ENCODE data around the gene TSPAN17. TPM values are rescaled to one million over a fixed set of nuclear protein-coding genes. Genes with fewer than 3 reads are reported as not detected.

TSPAN17 gene
- total RNA-seq, 1 donor from 2014 or later, result 16.9 TPM

DNA sequence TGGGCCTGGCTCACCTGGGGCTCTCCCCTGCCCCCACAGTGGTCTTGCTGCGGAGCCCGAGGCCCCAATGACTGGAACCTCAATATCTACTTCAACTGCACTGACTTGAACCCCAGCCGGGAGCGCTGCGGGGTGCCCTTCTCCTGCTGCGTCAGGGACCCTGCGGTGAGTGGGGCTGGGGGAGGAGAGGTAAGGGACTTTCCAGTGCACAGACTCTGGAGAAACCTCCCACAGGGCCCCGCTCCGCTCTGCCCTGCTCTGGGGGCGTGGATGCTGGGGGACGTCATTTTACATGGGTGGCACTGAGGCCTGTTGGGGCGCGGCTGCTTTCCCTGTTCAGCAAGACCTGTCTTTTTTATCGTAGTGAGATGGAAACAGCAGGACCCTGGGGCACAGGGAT lies 7.6 kb downstream of the TSPAN17 start:
- no peak for DNase-seq (ENCODE audit: extremely low spot score in 2 of 2)
- H3K4me1 ChIP-seq, result peaks cover 41% of the 10 kb centered on the region
- no peaks in the 10 kb centered on the region for H3K9me3 ChIP-seq
- H3K27ac ChIP-seq, result no peak overlapping the region
- H3K36me3 ChIP-seq, result peaks cover 0 to 23% of the 10 kb centered on the region in 2 donors
- intact Hi-C loops (cut with DNase I), result no loop called here
- TF ChIP-seq POLR2A (IDR thresholded peaks at IDR 0.05) (no peak), POLR2AphosphoS5 (IDR thresholded peaks at IDR 0.05; ENCODE audit: insufficient read depth in 1 of 2, low read depth in 1 of 2) (no peak)
- TF ChIP-seq, protein P1, sequence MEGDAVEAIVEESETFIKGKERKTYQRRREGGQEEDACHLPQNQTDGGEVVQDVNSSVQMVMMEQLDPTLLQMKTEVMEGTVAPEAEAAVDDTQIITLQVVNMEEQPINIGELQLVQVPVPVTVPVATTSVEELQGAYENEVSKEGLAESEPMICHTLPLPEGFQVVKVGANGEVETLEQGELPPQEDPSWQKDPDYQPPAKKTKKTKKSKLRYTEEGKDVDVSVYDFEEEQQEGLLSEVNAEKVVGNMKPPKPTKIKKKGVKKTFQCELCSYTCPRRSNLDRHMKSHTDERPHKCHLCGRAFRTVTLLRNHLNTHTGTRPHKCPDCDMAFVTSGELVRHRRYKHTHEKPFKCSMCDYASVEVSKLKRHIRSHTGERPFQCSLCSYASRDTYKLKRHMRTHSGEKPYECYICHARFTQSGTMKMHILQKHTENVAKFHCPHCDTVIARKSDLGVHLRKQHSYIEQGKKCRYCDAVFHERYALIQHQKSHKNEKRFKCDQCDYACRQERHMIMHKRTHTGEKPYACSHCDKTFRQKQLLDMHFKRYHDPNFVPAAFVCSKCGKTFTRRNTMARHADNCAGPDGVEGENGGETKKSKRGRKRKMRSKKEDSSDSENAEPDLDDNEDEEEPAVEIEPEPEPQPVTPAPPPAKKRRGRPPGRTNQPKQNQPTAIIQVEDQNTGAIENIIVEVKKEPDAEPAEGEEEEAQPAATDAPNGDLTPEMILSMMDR (IDR thresholded peaks at IDR 0.05), result no peak
- H3K4me3 ChIP-seq, result no peak overlapping the region
- no peaks in the 10 kb centered on the region for H3K27me3 ChIP-seq

DNA sequence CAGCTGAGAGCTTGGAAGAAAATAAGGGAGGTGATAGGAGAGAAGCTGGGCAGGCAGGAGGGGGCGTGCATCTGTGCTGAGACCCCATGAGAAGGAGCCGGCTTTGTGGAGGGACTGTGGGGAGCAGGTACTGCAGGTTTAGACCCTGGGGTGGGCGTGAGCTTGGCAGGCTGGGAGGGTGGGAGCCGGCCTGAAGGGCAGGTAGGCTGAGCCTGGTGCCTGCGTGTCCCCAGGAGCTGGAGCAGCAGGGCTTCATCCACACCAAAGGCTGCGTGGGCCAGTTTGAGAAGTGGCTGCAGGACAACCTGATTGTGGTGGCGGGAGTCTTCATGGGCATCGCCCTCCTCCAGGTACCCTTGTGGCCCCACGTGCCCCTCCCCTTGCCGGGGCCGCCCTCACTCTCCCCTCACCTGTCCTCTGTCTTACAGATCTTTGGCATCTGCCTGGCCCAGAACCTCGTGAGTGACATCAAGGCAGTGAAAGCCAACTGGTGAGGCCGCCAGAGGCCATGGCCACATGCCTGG lies 9.2 kb downstream of the TSPAN17 start:
- Histone ChIP-seq H3K36me3 (peaks cover 0 to 23% of the 10 kb centered on the region in 2 donors), H3K27ac (no peak overlapping the region), H3K4me3 (no peak overlapping the region), H3K9me3 (no peaks in the 10 kb centered on the region), H3K4me1 (peaks cover 35% of the 10 kb centered on the region), H3K27me3 (no peaks in the 10 kb centered on the region)
- TF ChIP-seq POLR2AphosphoS5 (IDR thresholded peaks at IDR 0.05; ENCODE audit: insufficient read depth in 1 of 2, low read depth in 1 of 2) (no peak), POLR2A (IDR thresholded peaks at IDR 0.05) (no peak)
- TF ChIP-seq, protein P1 (IDR thresholded peaks at IDR 0.05), result no peak
- intact Hi-C loops (cut with DNase I), result no loop called here
- DNase-seq (ENCODE audit: extremely low spot score in 2 of 2), result no peak

DNA sequence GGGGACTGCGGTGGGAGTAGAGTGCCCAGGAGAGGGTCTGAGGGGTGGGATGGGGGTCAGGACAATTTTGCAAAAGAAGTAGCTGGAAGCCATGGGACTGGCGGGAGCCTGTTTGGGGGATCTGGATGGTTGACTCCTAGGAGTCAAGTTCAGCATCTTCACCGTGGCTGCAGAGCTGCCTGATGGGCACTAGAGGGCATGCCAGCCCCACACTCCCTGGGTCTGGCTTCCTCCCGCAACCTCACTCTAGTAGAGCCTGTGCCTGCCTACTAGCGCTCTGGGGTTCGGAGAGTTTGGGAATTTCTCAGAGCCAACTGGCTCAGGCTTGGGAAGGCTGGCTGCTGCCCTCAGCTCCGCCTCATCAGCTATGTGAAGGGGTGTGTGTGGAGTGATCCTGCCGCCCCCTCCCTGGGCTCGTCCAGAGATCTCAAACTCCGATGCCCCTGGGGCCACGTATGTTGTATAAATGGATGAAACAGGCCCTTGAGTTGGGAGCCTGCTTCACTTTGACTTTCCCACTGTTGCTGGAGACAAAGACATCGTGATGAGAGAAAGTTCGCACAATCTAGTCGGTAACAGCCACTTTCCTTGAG lies 10.8 kb downstream of the TSPAN17 start:
- no peak for DNase-seq (ENCODE audit: extremely low spot score in 2 of 2)
- intact Hi-C loops (cut with DNase I), result no loop called here
- Histone ChIP-seq H3K4me3 (no peak overlapping the region), H3K27me3 (no peaks in the 10 kb centered on the region), H3K36me3 (peaks cover 0 to 19% of the 10 kb centered on the region in 2 donors), H3K9me3 (no peaks in the 10 kb centered on the region), H3K4me1 (peaks cover 35% of the 10 kb centered on the region), H3K27ac (no peak overlapping the region)
- no peak for TF ChIP-seq POLR2A (IDR thresholded peaks at IDR 0.05)
- TF ChIP-seq, protein P1 (IDR thresholded peaks at IDR 0.05), result peak; percentile 31 to 55 (median 54)

DNA sequence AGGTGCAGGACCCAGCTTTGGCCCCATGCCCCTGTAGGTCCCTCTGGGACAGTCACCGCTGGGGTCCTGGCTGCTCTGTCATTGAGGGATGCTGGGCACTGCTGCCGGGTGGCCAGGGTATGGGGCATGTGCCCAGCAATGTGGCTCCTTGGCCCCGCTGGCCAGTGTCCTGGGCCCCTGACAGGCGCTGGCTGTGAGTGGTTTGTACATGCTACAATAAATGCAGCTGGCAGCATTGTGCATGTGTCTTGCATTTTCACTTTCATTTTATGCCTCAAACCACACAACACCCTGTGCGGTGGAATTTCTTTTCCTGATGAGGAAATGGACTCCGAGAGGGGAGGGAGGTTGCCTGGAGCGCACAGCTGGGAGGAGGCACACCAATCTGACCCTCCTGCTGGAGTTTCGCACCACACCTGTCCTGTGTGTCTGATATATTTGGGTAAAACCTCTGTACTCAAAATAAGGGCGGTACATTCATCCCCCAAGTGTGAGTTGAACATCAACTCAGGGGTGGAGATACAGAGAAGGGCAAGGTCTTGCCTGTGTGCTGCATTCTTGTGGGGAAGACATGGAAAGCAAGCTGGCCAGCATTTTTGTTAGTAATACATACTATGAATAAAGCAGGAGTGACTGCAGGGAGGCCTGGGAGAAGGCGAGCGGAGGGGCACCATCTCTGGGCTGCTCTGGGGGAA lies 11.7 kb downstream of the TSPAN17 start:
- H3K27me3 ChIP-seq, result no peaks in the 10 kb centered on the region
- H3K27ac ChIP-seq, result no peak overlapping the region
- no peak overlapping the region for H3K4me3 ChIP-seq
- H3K4me1 ChIP-seq, result peaks cover 28% of the 10 kb centered on the region
- TF ChIP-seq POLR2AphosphoS5 (IDR thresholded peaks at IDR 0.05; ENCODE audit: insufficient read depth in 1 of 2, low read depth in 1 of 2), result no peak
- TF ChIP-seq POLR2A (IDR thresholded peaks at IDR 0.05), result no peak
- TF ChIP-seq, protein P1 (IDR thresholded peaks at IDR 0.05), result no peak
- peaks cover 0 to 10% of the 10 kb centered on the region in 2 donors for H3K36me3 ChIP-seq
- H3K9me3 ChIP-seq, result no peaks in the 10 kb centered on the region
- intact Hi-C loops (cut with DNase I), result no loop called here
- DNase-seq (ENCODE audit: extremely low spot score in 2 of 2), result no peak

DNA sequence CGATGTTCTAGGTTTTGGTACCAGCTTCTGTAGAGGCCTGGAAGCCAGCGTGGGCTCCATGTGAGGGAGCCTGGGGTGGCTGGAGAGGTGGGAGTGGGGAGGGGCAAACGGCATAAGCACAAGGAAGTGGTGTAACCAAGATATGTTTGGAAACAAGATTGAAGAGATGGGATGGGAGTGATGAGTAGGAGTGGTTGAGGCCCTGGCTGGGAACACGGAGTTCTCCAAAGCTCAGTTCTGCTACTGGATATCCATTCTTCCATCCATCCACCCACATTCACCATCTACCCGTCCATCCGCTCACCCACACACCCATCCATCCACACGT lies 12.2 kb downstream of the TSPAN17 start:
- Histone ChIP-seq H3K36me3 (peaks cover 0 to 8% of the 10 kb centered on the region in 2 donors), H3K27ac (no peak overlapping the region), H3K27me3 (no peaks in the 10 kb centered on the region), H3K4me1 (peaks cover 23% of the 10 kb centered on the region), H3K4me3 (no peak overlapping the region), H3K9me3 (no peaks in the 10 kb centered on the region)
- intact Hi-C loops (cut with DNase I), result no loop called here
- TF ChIP-seq POLR2A (IDR thresholded peaks at IDR 0.05) (no peak), POLR2AphosphoS5 (IDR thresholded peaks at IDR 0.05; ENCODE audit: insufficient read depth in 1 of 2, low read depth in 1 of 2) (no peak)
- TF ChIP-seq, protein P1 (IDR thresholded peaks at IDR 0.05), result no peak
- no peak for DNase-seq (ENCODE audit: extremely low spot score in 2 of 2)

Data from vagina (tissue), 2 donors.